IPS-NIHi7 (cell line): ENCODE measurements around the gene YDJC.
"Not testable (repeated sequence)": the region's sequence is repeated elsewhere in the genome, so short reads cannot be mapped to it uniquely, and the experiment has no call there.

Experiments
- DNase-seq: peaks from one replicate; pipeline ENCODE4 v3.0.0; 2012; ENCODE audit warnings: mixed read lengths; ENCODE audit errors: extremely low spot score

Gene YDJC

DNA sequence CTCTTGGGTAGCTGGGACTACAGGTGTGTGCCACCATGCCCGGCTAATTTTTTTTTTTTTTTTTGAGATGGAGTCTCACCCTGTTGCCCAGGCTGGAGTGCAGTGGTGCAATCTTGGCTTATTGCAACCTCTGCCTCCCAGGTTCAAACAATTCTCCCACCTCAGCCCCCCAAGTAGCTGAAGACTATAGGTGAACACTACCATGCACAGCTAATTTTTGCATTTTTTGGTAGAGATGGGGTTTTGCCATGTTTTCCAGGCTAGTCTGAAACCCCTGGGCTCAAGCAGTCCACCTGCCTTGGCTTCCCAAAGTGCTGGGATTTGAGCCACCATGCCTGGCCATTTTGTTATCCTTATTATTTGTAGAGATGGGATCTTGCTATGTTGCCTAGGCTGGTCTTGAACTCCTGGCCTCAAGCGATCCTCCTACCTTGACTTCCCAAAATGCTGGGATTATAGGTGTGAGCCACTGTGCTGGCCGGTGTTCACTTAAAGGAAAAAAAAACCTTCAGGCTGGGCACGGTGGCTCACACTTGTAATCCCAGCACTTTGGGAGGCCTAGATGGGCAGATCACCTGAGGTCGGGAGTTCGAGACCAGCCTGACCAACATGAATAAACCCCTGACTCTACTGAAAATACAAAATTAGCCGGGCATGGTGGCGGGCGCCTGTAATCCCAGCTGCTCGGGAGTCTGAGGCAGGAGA lies 48.7 kb downstream of the YDJC start:
- DNase-seq, result not testable (repeated sequence)

DNA sequence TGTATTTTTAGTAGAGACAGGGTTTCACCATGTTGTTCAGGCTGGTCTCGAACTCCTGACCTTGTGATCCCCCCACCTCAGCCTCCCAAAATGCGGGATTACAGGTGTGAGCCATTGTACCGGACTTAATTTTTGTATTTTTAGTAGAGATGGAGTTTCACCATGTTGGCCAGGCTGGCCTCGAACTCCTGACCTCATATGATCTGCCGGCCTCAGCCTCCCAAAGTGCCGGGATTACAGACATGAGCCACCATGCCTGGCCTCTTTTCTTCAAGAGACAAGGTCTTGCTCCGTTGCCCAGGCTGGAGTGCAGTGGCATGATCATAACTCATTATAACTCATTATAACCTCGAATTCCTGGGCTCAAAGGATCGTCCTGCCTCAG lies 49.2 kb downstream of the YDJC start:
- DNase-seq, result not testable (repeated sequence)

DNA sequence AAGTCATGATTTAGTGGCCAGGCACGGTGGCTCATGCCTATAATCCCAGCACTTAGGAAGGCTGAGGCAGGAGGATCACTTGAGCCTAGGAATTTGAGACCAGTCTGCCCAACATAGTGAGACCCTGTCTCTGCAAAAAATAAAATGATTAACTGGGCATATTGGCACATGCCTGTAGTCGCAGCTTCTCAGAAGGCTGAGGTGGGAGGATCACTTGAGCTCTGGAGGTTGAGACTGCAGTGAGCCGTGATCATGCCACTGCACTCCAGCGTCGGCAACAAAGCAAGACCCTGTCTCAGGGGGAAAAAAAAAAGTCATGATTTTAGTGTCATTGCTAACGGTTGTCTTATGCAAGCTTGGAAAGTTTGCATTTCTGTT lies 50.4 kb downstream of the YDJC start:
- DNase-seq, result no peak
